Measurements from ENCODE around the gene WFDC10B. TPM values are rescaled to one million over a fixed set of nuclear protein-coding genes. Genes with fewer than 3 reads are reported as not detected.
"Not testable (repeated sequence)": the region's sequence is repeated elsewhere in the genome, so short reads cannot be mapped to it uniquely, and the experiment has no call there.

WFDC10B gene
- total RNA-seq, 1 experiment from 2014 or later = not detected

GRCh38 chr20:45649312-45649863 lies 55.4 kb downstream of the WFDC10B start:
- no peak for DNase-seq
- no peaks in the 10 kb centered on the region for H3K36me3 Mint-ChIP-seq (ENCODE audit: insufficient read depth, unreplicated experiment)
- peaks cover 46% of the 10 kb centered on the region for H3K27me3 Mint-ChIP-seq (ENCODE audit: unreplicated experiment)
- intact Hi-C loops (cut with micrococcal nuclease; ENCODE audit: unreplicated experiment) = no loop called here
- no peaks in the 10 kb centered on the region for H3K9me3 Mint-ChIP-seq (ENCODE audit: low read depth, unreplicated experiment)
- no TSS peak for BruUV-seq (replicated peaks)
- no peaks in the 10 kb centered on the region for H3K4me1 Mint-ChIP-seq (ENCODE audit: low read depth, unreplicated experiment)
- no peak overlapping the region for H3K4me3 Mint-ChIP-seq (ENCODE audit: low read depth, unreplicated experiment)
- TF ChIP-seq CTCF (IDR thresholded peaks at IDR 0.05; ENCODE audit: unreplicated experiment) = no peak
- CTCF ChIA-PET = no interaction called here
- no peak overlapping the region for H3K27ac Mint-ChIP-seq (ENCODE audit: unreplicated experiment)

- Mint-ChIP-seq H3K27me3 (ENCODE audit: unreplicated experiment) (peaks cover 38% of the 10 kb centered on the region), H3K36me3 (ENCODE audit: insufficient read depth, unreplicated experiment) (no peaks in the 10 kb centered on the region), H3K27ac (ENCODE audit: unreplicated experiment) (no peak overlapping the region), H3K4me3 (ENCODE audit: low read depth, unreplicated experiment) (no peak overlapping the region), H3K9me3 (ENCODE audit: low read depth, unreplicated experiment) (no peaks in the 10 kb centered on the region), H3K4me1 (ENCODE audit: low read depth, unreplicated experiment) (no peaks in the 10 kb centered on the region)
- TF ChIP-seq CTCF (IDR thresholded peaks at IDR 0.05; ENCODE audit: unreplicated experiment) = no peak
- intact Hi-C loops (cut with micrococcal nuclease; ENCODE audit: unreplicated experiment) = no loop called here
- BruUV-seq (replicated peaks) = no TSS peak
- DNase-seq = no peak
- CTCF ChIA-PET = interaction anchor here (1.4 kb wide), 1 partner anchor 123 kb away, joined by 3 read pairs; no protein-coding TSS in a partner anchor
These were observed 57.3 kb downstream of the WFDC10B start for GRCh38 chr20:45647441-45648050.

- Mint-ChIP-seq H3K27me3 (ENCODE audit: unreplicated experiment) (peaks cover 31% of the 10 kb centered on the region), H3K9me3 (ENCODE audit: low read depth, unreplicated experiment) (no peaks in the 10 kb centered on the region), H3K4me1 (ENCODE audit: low read depth, unreplicated experiment) (no peaks in the 10 kb centered on the region), H3K27ac (ENCODE audit: unreplicated experiment) (no peak overlapping the region), H3K36me3 (ENCODE audit: insufficient read depth, unreplicated experiment) (no peaks in the 10 kb centered on the region), H3K4me3 (ENCODE audit: low read depth, unreplicated experiment) (no peak overlapping the region)
- intact Hi-C loops (cut with micrococcal nuclease; ENCODE audit: unreplicated experiment) = no loop called here
- no peak for DNase-seq
- CTCF ChIA-PET = interaction anchor here (1.4 kb wide), 1 partner anchor 124 kb away, joined by 3 read pairs; no protein-coding TSS in a partner anchor
- BruUV-seq (replicated peaks) = no TSS peak
- no peak for TF ChIP-seq CTCF (IDR thresholded peaks at IDR 0.05; ENCODE audit: unreplicated experiment)
These were observed 57.9 kb downstream of the WFDC10B start for GRCh38 chr20:45646875-45647274.

- H3K9me3 Mint-ChIP-seq (ENCODE audit: low read depth, unreplicated experiment); BruUV-seq (replicated peaks); H3K27ac Mint-ChIP-seq (ENCODE audit: unreplicated experiment); H3K4me3 Mint-ChIP-seq (ENCODE audit: low read depth, unreplicated experiment); CTCF ChIA-PET; H3K36me3 Mint-ChIP-seq (ENCODE audit: insufficient read depth, unreplicated experiment); DNase-seq; intact Hi-C loops (cut with micrococcal nuclease; ENCODE audit: unreplicated experiment); H3K4me1 Mint-ChIP-seq (ENCODE audit: low read depth, unreplicated experiment): not testable (repeated sequence)
- peaks cover 29% of the 10 kb centered on the region for H3K27me3 Mint-ChIP-seq (ENCODE audit: unreplicated experiment)
These were observed 59.0 kb downstream of the WFDC10B start for GRCh38 chr20:45645869-45646268.

GRCh38 chr20:45641076-45641475 lies 63.7 kb downstream of the WFDC10B start:
- H3K27ac Mint-ChIP-seq (ENCODE audit: unreplicated experiment); intact Hi-C loops (cut with micrococcal nuclease; ENCODE audit: unreplicated experiment); H3K36me3 Mint-ChIP-seq (ENCODE audit: insufficient read depth, unreplicated experiment); BruUV-seq (replicated peaks); H3K4me3 Mint-ChIP-seq (ENCODE audit: low read depth, unreplicated experiment); CTCF ChIA-PET; DNase-seq; H3K9me3 Mint-ChIP-seq (ENCODE audit: low read depth, unreplicated experiment); H3K4me1 Mint-ChIP-seq (ENCODE audit: low read depth, unreplicated experiment): not testable (repeated sequence)
- H3K27me3 Mint-ChIP-seq (ENCODE audit: unreplicated experiment) = peaks cover 43% of the 10 kb centered on the region

Measured in Calu3 (cell line).